ENCODE data around the gene CREBBP. TPM values are rescaled to one million over a fixed set of nuclear protein-coding genes. Genes with fewer than 3 reads are reported as not detected.

Gene CREBBP
- total RNA-seq, 1 experiment from 2014 or later = 10.8 TPM

DNA sequence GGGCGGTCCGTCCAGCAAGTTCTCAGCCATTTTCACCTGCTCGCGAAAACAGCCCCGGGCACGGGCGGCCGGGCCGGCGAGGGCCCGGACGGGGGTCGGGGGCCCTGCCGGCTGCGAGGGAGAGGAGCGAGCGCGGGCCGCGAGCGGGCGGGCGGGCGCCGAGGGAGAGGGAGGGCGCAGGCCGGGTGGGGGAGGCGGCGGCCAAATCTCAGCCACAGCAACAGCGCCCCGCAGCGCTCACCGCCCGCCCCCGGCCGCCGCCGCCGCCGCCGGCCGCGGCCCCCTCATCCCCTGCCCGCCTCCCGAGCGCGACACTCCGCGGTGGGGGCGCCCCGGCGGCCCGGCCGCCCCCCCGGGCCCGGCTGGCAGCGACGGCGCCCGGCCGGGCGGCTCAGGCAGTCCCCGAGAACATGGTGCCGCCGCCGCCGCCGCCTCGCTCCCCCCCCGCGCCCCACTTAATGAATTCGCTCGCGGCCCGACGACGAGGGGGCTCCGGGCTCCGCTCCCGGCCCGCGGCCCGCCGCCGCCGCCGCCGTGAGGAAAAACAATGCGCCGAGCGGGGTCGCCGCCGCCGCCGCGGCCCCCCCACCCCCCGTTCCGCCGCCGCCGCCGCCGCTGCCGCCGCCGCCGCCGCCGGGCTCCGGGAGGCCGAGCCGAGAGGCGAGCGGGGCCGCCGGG lies 487 bp downstream of the CREBBP start:
- DNase-seq (ENCODE audit: low read depth) = no peak

- DNase-seq (ENCODE audit: low read depth) = no peak
Measured at GRCh38 chr16:3879258-3879886, 1.1 kb downstream of the CREBBP start.

DNA sequence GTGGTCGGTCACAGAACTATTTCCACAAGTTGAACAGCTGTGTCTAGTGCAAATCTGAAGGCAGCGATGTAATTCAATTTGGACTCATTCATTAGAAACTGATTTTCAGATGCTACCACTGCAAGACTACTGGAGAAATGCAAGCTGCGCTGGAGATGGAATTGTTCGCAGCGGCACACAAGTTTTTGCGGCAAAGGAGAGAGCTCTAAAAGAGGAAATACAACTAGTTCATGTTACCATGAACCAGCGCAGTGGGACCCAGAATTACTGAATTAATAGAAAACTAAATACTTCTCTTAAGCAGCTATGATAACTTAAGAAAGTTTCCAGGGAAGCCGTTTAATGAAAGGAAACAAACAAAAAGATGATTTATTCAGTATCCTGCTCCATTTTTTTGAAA lies 1.9 kb downstream of the CREBBP start:
- no peak for DNase-seq (ENCODE audit: low read depth)

DNA sequence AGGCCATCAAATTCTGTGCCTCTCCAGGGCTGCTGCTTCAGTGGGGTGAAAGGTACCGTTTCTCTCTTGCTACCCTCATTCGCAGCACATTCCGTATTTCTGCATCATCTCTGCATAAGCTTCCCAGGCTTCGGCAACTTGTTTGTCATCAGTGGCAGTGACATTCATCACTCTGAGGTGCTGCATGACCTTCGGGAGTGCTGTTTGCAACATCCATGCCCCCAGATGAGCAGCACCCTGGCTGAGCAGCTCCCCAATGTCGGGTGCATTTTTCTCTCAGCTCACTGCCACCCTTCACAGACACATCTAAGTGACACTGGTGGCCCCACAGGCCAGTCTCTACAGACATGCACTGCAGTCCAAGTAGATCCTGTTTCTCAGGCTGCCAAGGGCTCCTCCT lies 3.8 kb downstream of the CREBBP start:
- no peak for DNase-seq (ENCODE audit: low read depth)

GRCh38 chr16:3876160-3876559 lies 4.4 kb downstream of the CREBBP start:
- DNase-seq (ENCODE audit: low read depth) = no peak

GRCh38 chr16:3874794-3875692 lies 5.5 kb downstream of the CREBBP start:
- DNase-seq (ENCODE audit: low read depth) = no peak

DNA sequence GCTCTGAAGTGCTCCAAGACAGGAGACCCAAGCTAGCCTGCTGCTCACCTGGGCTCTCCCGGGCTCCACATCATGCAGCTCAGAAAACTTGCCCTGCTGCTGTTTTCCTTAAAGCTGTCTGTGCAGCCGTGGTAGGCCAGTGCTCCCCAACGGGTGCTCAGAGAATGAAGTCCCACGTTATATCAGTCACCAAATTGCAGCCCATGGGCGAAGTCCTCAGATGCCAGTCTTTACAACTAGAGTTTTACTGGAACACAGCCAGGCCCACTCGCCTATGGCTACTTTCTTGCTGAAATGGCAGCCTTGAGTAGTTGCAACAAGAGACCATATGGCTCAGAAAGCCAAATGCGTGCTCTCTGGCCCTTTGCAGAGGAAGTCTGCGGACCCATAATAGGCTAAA lies 6.3 kb downstream of the CREBBP start:
- no peak for DNase-seq (ENCODE audit: low read depth)

GRCh38 chr16:3873482-3874173 lies 6.9 kb downstream of the CREBBP start:
- DNase-seq (ENCODE audit: low read depth) = no peak

DNA sequence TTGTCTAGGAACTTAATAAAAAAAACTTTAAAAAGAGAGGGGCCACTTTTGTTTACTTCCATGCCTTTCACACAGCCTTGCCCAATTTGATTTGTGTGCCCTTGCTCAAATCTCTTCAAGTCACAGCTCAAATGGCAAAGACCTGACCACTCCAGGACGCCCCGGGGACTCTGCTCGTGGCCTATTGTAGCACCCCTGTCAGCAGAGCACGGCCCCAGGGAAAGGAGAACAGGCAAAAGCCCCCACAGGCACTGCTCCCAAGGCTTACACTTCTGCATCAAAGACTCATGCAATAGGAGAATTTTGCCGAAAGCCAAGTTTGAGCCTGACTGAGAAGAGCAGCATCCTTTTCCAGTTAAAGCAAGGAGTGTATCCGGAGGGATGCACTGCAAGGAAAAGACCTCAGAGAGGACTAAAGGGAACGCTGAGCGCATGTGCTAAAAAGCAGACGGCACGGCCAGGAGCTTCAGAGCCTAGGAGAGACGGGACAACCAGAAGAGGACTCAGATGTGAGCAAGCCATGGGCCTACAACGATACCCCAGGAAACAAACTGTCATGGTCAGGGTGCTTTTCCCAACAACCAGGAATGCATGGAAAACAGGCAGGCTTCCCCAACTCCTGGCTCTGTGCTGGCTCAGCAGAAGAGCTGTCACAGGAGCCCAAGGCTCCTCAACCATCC lies 8.2 kb downstream of the CREBBP start:
- no peak for DNase-seq (ENCODE audit: low read depth)

DNA sequence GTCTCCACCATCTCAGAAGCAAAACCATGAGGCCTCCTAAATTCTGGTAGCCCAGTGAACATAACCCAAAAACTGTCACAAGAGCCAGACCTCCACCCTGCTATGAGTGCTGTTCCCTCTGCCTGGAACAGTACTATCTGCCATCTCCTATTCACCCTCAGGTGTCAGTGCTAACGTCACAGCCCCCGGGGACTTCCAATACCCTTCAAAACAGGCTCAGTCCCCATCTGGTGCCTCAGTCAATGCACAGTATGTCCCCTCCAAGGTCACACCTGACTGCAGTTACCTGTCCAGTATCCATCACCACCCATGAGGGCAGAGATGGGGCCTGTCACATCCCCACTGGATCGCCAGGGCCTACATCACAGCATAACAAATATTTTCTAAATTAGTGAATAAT lies 11.5 kb downstream of the CREBBP start:
- no peak for DNase-seq (ENCODE audit: low read depth)

- DNase-seq (ENCODE audit: low read depth) = no peak
Measured at GRCh38 chr16:3868556-3868955, 12.0 kb downstream of the CREBBP start.

- no peak for DNase-seq (ENCODE audit: low read depth)
Measured at GRCh38 chr16:3866703-3867431, 13.6 kb downstream of the CREBBP start.

- DNase-seq (ENCODE audit: low read depth) = no peak
Measured at GRCh38 chr16:3865241-3865640, 15.3 kb downstream of the CREBBP start.

- DNase-seq (ENCODE audit: low read depth) = no peak
Measured at GRCh38 chr16:3864562-3864961, 16.0 kb downstream of the CREBBP start.

GRCh38 chr16:3863587-3863986 lies 16.9 kb downstream of the CREBBP start:
- DNase-seq (ENCODE audit: low read depth) = no peak

DNA sequence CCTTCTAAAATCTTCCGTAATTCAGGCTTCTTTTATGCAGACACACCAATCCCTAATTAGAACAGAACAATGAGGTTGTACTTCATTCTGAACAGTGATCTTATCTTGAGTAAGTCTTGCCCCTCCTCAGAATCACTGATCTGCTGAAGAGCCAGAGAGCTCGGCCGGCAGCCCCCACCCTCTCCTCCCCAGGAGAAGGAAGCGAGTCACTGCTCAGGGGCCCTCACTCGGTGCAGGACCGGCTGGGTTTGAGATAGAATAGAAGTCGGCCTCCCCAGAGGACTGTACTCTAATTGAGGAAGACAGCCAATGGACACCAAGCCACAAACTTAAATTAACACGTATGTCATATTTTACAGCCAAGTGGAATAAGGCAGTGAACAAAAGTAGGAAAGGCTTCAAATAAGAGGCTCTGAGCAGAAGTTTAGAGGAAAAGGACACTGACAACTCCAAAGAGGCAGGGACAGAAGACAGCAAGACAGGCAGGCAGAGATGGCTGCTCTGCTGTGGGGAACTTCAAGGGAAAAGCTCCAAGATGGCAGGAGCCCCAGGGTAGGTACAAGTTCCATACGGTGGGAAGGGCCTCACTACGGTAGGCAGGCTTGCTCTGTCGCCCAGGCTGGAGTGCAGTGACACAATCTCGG lies 18.6 kb downstream of the CREBBP start:
- DNase-seq (ENCODE audit: low read depth) = peak; percentile 76

GRCh38 chr16:3859889-3860288 lies 20.6 kb downstream of the CREBBP start:
- no peak for DNase-seq (ENCODE audit: low read depth)

DNA sequence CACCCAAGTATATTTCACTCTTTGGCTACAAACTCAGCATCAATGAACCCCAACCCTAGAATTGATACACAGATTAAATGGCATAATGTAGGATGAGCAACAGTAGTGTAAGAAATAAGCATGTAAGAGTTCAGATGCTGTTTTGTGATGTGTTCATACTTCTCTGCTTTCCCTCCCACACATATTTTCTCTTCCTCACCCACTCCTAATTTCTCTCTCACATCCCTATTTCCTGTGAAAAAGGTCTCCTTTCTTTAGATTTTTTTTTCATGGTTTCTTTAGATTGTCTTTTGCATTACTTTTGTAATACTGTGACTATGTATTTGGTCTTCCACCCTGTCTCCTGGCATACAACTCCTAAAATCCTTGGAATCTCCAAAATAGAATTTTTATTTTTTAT lies 21.7 kb downstream of the CREBBP start:
- DNase-seq (ENCODE audit: low read depth) = no peak

GRCh38 chr16:3857189-3858043 lies 23.1 kb downstream of the CREBBP start:
- no peak for DNase-seq (ENCODE audit: low read depth)
